Measurements from ENCODE around the gene E2F6.
"Not testable (repeated sequence)": the region's sequence is repeated elsewhere in the genome, so short reads cannot be mapped to it uniquely, and the experiment has no call there.

E2F6 gene

DNA sequence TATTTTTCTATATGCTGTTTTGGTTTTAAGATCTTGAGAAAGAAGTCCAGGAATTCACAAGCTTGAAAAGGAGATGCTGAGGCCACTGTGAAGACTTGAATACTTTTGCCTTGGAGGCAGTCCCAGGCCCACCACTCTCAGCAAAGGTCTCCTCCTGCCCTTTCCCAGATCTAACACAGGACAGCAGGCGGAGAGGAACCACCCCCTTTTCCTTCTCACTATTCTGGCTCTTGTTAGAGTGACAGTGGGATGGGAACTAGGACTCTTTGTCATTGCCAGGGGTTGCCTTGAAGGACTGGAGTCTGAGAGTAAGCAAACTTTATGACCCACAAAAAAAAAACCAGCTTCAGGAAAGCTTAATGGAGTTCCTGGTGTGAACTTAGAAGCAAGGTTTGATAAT lies 54.7 kb downstream of the E2F6 start:
- DNase-seq: no peak

DNA sequence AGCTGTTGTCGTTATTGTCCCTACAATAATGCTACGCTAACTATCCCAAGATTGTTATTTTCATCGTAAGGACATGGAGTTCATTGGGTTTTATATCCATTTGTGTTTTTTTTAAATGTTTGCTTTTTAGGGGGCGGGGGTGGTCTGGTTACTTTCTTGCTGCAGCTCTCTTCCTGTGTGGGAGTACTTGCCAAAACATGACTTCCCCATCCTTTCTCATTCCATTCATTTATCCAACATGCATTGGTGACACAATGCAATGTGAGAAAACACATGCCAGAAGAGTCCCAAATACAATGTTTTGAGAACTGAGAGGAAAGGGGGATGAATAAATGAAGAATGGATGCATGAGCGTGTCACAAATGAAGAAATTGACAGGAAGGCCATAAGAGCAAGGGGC lies 55.9 kb downstream of the E2F6 start:
- no peak for DNase-seq

DNA sequence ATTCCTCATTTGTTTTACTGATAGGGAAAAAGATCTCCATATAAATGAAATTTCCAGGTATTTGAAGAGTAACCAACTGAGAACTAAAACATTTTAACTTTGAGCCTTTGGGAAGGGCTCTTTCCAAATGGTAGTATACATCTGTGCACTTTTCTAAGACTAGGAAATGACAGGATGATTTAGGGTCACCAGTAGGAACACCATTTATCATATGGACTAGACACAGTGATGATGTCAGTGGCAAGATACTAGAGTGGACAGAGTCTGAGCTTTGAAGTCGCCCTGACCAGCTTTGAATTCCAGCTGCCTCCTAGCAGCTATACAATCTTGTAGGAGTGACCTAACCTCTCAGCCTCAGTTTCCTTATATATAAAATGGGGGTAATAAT lies 56.4 kb downstream of the E2F6 start:
- no peak for DNase-seq

DNA sequence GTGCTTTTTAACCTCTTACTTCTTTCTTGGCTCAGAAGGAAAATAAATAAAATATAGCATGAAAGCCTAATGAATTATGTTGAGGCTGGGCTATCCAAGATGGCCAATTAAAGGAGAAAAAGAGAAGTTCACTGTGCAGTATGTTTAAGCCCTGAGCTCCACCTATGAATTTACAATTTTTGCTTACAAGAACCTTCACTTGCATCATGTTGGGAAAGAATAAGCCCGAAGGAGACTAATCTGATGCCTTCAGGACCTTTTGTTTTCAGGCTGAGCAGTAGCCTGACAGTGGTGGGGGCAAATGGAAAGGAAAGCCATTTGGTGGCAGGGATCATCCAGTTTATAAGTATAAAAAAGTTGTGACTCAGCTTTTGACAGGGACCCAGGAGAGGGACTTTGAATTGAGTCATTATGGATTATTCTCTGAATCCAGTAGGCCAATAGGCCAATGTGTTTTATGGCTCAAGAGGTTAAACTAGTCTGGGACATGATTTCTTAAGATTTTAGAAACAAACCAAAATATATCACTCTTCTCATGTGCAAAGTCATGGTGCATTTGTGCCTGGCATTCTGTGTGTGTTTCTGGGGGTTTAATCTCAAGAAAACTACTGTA lies 56.9 kb downstream of the E2F6 start:
- DNase-seq: no peak

DNA sequence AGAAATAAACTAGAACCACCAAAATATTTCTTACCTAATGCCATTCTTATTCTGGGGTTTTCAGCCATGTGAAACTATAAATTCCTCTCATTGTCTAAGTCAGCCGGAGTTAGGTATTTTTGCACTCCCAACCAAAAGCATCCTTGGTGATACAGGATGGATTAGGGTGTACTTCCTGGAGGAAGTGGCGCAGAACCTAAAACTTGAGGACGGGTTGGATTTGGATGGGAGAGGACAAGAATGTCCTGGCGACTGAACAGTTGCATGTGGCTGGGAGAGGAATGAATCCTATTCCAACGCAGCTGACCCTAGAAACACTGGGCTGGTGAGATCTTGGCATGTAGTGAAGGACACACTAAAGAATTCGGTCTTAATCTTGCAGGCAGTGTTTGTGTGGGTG lies 58.5 kb downstream of the E2F6 start:
- DNase-seq: no peak

DNA sequence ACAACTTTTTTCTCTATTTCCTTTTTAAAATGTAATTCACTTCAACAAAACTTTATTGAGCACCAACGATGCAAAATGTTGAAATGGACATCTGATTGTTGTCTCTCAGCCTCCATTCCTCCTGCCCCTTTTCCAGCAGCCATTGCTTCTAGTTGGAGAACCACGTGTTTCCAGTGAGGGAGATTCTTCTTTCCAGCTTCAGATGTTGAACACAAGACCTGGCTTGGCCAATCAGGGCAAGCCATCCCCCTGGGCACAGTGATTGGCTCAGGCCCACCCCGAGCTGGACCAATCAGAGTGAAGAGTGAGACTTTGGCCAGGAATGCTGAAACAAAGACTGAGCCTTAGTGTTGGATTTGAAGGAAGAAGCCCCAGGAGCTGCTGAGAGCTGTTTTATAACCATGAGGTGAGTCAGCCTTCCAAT lies 59.0 kb downstream of the E2F6 start:
- no peak for DNase-seq

DNA sequence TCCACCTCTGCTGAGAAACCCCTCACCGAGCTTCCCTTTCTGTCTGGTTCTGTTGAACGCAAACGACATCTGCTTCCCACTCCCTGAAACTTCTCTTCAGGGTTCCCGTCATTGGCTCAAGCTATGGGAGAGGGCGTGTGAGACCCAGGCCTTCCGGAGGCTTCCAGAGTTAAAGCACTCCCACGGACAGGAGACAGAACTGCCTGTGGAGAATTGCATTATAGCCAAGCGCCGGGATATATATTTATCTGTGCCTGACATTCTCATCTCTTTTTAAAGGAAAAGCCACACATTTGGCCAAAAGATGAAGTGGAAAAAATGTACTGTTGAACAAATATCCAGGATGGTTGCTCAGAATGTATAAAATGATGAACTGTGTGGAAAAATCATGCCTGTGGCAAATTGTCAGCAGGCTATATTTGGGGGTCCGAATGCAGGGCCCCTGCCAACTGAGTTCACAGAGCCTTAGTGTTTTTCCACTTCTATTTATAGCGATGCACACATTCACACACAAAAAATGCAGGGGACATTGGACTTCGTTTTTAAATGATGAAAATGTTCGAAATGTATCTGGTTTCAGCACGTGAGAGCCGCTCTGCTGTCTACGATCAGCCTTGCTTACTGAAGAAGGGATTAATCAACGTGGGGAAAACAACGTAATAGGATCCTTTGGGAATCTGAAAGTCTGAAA lies 59.5 kb downstream of the E2F6 start:
- no peak for DNase-seq

DNA sequence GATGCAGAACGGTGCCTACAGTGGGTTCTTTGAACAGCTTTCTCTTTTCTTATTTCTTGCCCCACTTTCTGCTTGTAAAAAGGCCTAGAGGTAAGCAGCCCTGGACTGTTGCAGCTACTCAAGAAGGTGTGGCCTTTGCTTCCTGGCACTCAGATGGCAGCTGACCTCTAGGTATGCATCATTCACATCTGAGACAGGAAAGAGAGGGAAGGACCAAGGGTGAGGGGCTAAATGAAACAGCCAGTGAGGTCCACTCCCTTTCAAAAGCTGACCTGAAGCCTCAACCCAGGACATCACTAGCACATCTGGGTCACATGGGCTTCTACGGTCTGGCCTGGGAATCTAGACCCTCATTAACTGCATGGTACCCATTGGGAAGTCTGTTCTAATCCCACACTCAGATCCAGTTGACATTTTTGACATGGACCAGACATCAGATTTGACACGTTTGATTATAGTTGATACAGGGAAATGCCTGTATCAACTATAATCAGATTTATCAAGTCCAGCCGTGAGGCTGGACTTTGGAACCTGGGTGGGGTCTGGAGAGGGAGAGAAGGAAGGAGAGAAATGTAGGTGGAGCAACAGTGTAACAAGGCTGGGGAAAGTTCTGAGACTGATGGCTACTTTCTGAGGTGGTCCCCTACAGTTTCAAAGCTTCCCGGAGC lies 60.2 kb downstream of the E2F6 start:
- no peak for DNase-seq

DNA sequence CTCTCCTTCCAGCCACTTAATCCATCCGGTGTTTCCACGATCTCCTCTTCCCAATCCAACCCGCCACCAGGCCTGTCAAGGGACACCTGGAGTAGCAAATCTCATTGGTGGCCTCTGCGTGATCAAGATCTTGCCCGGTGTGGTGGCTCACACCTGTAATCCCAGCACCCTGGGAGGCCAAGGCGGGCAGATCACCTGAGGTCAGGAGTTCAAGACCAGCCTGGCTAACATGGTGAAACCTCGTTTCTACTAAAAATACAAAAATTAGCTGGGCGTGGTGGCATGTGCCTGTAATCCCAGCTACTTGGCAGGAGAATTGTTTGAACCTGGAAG lies 60.9 kb downstream of the E2F6 start:
- not testable (repeated sequence) for DNase-seq

DNA sequence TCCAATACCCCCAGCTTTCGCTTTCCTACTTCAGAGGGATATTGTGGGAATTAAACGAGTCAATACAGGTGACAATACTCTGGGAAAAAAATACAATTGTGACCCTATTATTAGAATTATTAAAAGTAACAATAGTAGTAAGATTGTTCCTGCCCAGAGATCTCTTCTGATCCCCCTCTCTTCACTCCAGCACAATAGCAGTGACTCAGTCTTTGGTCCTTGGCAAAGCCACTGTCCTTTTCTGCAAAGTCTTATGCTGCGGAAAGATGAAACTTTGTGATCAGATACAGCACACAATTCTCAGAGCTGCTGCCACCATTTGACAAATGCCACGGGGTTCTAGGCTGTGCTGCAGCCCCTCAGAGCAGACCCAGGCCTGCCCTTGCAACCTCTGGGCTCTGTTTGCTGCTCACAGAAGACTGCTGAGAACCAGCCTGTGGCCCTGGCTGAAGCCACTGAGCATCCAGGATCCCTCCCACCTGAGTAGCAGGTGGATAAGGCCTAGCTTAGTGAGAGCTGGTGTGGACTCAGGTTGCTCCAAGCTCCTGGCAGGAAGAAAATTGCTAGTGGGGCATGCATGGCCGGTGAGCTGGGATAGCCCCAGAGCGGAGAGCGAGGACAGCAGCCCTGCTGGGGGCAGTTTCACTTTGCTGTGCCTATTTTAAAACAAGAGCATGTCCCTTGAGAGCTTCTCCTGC lies 61.4 kb downstream of the E2F6 start:
- no peak for DNase-seq

DNA sequence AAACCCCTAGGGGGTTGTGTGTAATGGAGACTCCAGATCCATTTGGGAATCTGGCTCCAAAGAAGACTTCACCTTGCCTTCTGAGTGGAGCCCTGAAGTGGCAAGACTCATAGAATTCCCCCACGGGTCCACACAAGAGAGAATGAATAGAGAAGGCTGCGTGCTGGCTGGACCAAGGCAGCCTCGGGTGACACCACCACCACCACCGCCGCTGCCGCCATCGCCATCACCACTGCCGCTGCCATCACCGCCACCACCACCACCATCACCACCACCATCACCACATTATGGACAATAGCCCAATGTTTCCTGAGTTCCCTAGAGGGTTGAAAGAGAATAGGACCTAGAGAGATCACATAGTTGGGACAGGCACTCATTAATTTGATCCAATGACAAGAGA lies 63.5 kb downstream of the E2F6 start:
- no peak for DNase-seq

DNA sequence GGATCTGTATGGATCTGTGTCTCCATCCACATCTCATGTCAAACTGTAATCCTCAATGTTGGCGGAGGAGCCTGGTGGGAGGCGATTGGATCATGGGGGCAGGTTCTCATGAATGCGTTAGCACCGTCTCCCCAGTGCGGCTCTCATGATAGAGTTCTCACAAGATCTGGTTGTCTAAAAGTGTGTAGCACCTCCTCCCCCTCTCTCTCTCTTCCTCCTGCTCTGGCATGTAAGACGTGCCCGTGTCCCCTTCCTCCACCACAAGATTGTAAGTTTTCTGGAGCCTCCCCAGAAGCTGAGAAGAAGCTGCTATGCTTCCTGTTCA lies 66.6 kb downstream of the E2F6 start:
- no peak for DNase-seq

DNA sequence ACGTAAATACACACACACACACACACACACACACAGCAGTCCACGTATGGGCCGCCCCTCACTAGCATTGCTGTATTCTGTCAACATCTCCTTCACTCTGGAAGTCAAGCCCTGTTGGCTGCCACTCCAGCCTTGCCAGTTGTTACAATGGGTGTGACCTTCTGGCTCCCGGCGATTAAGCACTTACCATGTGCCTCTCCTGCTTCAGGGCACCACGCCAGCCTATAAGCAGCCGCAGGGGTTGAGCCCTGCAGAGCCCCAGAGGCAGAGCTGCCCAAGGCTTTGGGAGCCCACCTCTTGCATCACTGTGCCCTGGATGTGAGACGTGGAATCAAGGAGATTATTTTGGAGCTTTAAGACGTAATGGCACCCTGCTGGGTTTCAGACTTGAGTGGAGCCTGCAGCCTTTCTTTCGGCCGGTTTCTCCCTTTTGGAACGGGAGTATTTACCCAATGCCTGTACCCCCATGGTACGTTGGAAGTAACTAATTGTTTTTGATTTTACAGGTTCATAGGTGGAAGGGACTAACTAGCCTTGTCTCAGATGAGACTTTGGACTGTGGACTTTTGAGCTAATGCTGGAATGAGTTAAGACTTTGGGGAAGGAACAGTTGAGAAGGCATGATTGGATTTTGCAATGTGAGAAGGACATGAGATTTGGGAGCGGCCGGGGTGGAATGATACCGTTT lies 67.1 kb downstream of the E2F6 start:
- peak; percentile 95 for DNase-seq

DNA sequence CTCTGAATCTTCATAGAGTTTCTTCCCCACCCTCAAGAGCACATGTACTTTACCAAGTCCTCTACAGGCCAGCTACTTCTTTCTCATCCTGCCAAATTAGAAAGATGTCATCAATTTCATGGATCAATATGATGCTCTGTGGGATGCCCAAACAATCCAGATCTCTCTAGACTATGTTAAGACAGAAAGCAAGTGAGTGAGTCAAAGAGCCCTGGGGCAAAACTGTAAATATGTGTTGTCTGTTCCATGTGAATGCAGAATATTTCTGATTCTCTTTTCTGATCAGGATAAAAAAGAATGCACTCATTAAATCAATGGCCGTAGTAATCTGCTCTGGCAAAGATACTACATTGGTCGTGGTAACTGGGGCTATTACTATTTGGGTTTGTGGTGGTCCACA lies 68.4 kb downstream of the E2F6 start:
- DNase-seq: no peak

DNA sequence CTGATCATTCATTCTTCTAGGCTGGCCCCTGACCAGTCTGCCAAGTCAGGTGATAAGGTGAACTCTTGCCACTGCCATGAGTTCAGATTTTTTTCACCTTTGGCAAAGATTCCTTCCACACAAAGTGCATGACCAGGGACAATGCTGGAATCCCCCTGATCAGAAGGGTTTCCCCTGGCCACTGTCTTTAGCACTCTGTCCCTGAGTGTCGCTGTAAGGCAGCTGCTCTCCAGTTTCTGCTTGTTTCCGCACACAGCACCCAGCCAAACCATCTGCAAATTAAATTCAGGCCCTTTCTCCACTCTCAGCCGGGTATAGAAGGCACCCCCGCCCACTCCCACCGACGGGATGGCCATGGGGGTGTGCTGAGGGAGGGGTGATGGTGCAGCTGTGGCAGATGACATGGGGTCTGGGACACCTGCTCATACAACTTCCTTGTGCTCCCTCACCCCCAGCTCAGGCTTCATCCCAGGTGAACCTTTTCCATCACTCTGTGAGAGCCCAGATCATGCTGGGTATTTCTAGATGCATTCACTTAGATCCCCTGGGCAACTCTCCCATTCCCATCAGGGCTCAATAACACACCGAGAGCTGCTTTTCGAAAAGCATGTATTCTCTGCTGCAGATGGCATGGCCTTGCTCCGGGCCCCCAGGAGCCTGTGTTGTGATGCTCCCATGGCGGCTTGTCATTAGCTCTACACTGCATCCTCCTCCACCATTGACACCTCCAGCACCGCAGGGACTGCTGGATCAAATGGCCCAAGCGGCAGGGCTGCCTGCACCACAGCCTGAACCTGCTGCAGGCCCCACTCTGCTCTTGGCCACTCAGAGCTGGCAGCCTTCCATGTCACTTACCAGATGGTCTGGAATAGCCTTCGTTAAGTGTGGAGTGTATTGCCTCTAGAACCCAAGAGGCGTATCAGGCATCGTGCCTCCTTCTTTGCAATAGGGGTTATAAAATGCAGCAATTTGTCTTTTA lies 69.2 kb downstream of the E2F6 start:
- peak; percentile 87 for DNase-seq

DNA sequence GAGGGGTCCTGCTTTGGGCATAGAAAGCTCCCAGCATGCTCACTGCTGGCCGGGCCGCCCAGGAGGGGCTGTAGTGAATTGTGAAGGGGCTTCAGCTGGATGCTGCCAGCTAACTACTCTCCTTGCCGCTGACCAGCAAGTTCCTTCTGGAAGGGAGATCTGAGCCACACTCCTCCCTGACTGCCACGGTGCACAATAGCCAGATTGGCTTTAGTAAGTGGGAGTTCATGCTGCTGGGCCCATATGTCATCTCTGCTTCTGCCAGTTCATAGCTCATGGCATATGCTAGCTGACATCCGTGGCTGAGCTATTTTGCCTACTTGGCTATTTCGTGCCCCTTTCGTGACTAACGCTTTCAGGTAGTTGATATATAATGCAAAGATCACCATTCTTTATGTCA lies 69.9 kb downstream of the E2F6 start:
- DNase-seq: peak; percentile 98

DNA sequence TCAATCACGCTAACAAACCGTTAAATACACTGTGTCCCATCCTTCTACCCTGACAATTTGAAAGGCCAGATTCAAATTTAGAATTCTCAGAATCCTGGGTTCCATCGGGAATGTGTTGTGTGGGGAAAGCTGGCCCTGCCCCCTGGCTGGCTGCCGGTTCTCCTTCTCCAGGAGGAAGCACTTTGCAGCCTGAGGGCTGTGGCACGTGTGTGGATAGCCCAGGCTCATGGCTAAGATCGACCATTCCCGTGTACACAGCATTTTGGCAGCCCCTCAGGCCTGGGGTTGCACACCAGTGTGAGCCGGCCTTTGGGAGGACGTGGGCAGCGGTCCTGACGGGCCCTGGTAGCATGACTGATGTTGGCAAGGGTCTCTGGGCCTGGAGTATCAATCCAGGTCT lies 70.6 kb downstream of the E2F6 start:
- DNase-seq: peak; percentile 80
